SHP77 treated with DMSO at 0.1 percent for 48 hours (cell line): Measurements from ENCODE around the gene CERS5.

ENCODE experiments used
- DNase-seq: peaks from one replicate; lab custom pipeline; 2025; lab: John Stamatoyannopoulos, UW

CERS5 gene

GRCh38 chr12:50167049-50167828 is at the start of gene CERS5:
TSS of gene CERS5 (minus strand) at chr12:50167369. CDS start at chr12:50167297, 72 bp downstream.
- peak; percentile 96 for DNase-seq

GRCh38 chr12:50215033-50215432 is 47.9 kb upstream of the CERS5 start:
- DNase-seq: no peak

- DNase-seq: no peak
Measured at GRCh38 chr12:50214018-50214417, 46.8 kb upstream of the CERS5 start.

- DNase-seq: no peak
Measured at GRCh38 chr12:50213439-50213838, 46.3 kb upstream of the CERS5 start.

- no peak for DNase-seq
Measured at GRCh38 chr12:50212071-50212467, 44.9 kb upstream of the CERS5 start.

- no peak for DNase-seq
Measured at GRCh38 chr12:50211392-50212070, 44.4 kb upstream of the CERS5 start.

- no peak for DNase-seq
Measured at GRCh38 chr12:50207424-50207823, 40.3 kb upstream of the CERS5 start.

GRCh38 chr12:50205648-50206047 is 38.5 kb upstream of the CERS5 start:
- DNase-seq: no peak

GRCh38 chr12:50203691-50204090 is 36.5 kb upstream of the CERS5 start:
- DNase-seq: no peak

- DNase-seq: no peak
Measured at GRCh38 chr12:50201987-50202521, 34.9 kb upstream of the CERS5 start.

GRCh38 chr12:50200552-50201273 is 33.5 kb upstream of the CERS5 start:
- no peak for DNase-seq

GRCh38 chr12:50198829-50199228 is 31.7 kb upstream of the CERS5 start:
- no peak for DNase-seq

- DNase-seq: no peak
Measured at GRCh38 chr12:50197297-50197727, 30.1 kb upstream of the CERS5 start.

GRCh38 chr12:50196537-50196936 is 29.4 kb upstream of the CERS5 start:
- no peak for DNase-seq

- no peak for DNase-seq
Measured at GRCh38 chr12:50195832-50196231, 28.7 kb upstream of the CERS5 start.

- DNase-seq: no peak
Measured at GRCh38 chr12:50192908-50193307, 25.7 kb upstream of the CERS5 start.

GRCh38 chr12:50192236-50192635 is 25.1 kb upstream of the CERS5 start:
- DNase-seq: no peak

- DNase-seq: no peak
Measured at GRCh38 chr12:50190859-50191258, 23.7 kb upstream of the CERS5 start.

GRCh38 chr12:50188875-50189575 is 21.9 kb upstream of the CERS5 start:
- no peak for DNase-seq

GRCh38 chr12:50188241-50188781 is 21.1 kb upstream of the CERS5 start:
- DNase-seq: no peak

GRCh38 chr12:50187084-50187900 is 20.1 kb upstream of the CERS5 start:
- no peak for DNase-seq
